NB4 (cell line): ENCODE data around the gene TCERG1L.

Source experiments
- POLR2A ChIP-seq: IDR thresholded peaks from 2 replicates; pipeline ENCODE4 v1.6.1; 2011; ENCODE audit warnings: mild to moderate bottlenecking; ENCODE audit not compliant: insufficient read length; ENCODE audit errors: extremely low read depth
- TF ChIP-seq, protein P1 (sequence below): IDR thresholded peaks from one replicate; pipeline ENCODE4 v1.5.1; 2012; ENCODE audit warnings: low read depth, low read length
- TF ChIP-seq, protein P2 (sequence below): IDR thresholded peaks from 2 replicates; pipeline ENCODE4 v1.6.1; 2011; ENCODE audit warnings: low read depth, low read length

DNA sequence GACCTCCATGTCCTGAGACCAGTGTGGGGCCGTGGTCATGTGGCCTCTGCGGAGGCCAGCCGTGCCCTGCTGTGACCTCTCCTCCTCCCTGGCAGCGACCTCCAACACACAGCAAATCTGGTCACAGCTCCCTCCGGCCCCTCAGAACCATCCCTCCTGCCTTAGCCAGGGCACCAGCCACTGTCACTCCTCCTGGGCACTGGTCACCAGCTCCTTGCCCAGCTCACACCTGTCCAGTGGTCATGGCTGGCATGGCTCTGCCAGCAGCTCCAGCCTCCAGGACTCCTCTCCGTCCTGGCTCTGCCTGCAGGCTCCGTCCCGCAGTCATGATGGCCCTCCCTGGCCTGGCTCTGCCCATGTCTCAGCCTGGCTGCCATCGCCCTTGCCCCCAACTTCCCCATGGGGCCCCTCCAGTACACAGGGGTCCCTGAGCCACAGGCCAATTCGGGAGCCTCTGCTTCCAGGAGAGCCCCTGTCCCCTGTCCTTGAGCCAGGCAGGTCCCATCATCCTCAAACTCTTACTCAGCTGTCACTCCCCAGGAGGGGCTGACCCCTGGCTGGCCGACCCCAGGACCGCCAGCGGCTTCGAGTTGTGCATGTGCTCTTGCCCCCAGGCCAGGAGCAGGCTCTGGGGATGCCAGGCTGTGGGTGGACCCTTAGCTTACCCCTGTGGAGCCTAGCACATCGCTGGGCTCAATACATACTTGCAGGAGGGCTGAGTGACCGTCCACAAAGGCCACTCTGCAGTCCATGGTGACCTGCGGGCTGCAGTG is 92.5 kb downstream of the TCERG1L start:
- TF ChIP-seq, protein P1, sequence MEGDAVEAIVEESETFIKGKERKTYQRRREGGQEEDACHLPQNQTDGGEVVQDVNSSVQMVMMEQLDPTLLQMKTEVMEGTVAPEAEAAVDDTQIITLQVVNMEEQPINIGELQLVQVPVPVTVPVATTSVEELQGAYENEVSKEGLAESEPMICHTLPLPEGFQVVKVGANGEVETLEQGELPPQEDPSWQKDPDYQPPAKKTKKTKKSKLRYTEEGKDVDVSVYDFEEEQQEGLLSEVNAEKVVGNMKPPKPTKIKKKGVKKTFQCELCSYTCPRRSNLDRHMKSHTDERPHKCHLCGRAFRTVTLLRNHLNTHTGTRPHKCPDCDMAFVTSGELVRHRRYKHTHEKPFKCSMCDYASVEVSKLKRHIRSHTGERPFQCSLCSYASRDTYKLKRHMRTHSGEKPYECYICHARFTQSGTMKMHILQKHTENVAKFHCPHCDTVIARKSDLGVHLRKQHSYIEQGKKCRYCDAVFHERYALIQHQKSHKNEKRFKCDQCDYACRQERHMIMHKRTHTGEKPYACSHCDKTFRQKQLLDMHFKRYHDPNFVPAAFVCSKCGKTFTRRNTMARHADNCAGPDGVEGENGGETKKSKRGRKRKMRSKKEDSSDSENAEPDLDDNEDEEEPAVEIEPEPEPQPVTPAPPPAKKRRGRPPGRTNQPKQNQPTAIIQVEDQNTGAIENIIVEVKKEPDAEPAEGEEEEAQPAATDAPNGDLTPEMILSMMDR, result no peak
- TF ChIP-seq POLR2A, result no peak
- TF ChIP-seq, protein P2, sequence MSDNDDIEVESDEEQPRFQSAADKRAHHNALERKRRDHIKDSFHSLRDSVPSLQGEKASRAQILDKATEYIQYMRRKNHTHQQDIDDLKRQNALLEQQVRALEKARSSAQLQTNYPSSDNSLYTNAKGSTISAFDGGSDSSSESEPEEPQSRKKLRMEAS, result no peak
